DOHH2 (cell line): ENCODE results near the gene ARHGAP44.

Experiments used
- H3F3A ChIP-seq: fragments of 200-600 bp; sonication (generic), shearing (Covaris generic); 2 replicates; pipeline ENCODE4 v1.6.0; 2016; ENCODE audit warnings: antibody characterized with exemption, mild to moderate bottlenecking; ENCODE audit not compliant: control insufficient read depth, insufficient read depth
- H3K27ac ChIP-seq: fragments of 200-600 bp; sonication (generic); 2 replicates; pipeline ENCODE4 v1.5.1; 2014; ENCODE audit warnings: low read depth, mild to moderate bottlenecking, low read length, moderate library complexity
- H3K27me3 ChIP-seq: fragments of 200-600 bp; sonication (generic); 2 replicates; pipeline ENCODE4 v1.6.1; 2014; ENCODE audit warnings: mild to moderate bottlenecking, low read length, mixed read lengths; ENCODE audit not compliant: control insufficient read depth
- H3K36me3 ChIP-seq: fragments of 200-600 bp; sonication (generic); 2 replicates; pipeline ENCODE4 v1.6.1; 2014; ENCODE audit warnings: mild to moderate bottlenecking, low read length, moderate library complexity, mixed read lengths; ENCODE audit not compliant: control insufficient read depth
- H3K4me1 ChIP-seq: fragments of 200-600 bp; sonication (generic); 2 replicates; pipeline ENCODE4 v1.6.1; 2014; ENCODE audit warnings: mild to moderate bottlenecking, low read length, mixed read lengths; ENCODE audit not compliant: control insufficient read depth
- H3K4me2 ChIP-seq: fragments of 200-600 bp; sonication (generic); 2 replicates; pipeline ENCODE4 v1.6.0; 2014; ENCODE audit warnings: mild to moderate bottlenecking, low read length, moderate library complexity
- H3K4me3 ChIP-seq: fragments of 200-600 bp; sonication (generic); 2 replicates; pipeline ENCODE4 v1.5.1; 2014; ENCODE audit warnings: mild to moderate bottlenecking, low read length, mixed read lengths
- H3K79me2 ChIP-seq: fragments of 200-600 bp; sonication (generic); 2 replicates; pipeline ENCODE4 v1.6.1; 2014; ENCODE audit warnings: mild to moderate bottlenecking, low read length, mixed read lengths; ENCODE audit not compliant: control insufficient read depth
- H3K9me2 ChIP-seq: fragments of 200-600 bp; sonication (generic); replicated peaks from 2 replicates; pipeline ENCODE4 v1.6.1; 2014; ENCODE audit warnings: mild to moderate bottlenecking, low read length, mixed read lengths; ENCODE audit not compliant: control insufficient read depth
- H3K9me3 ChIP-seq: fragments of 200-600 bp; sonication (generic); 2 replicates; pipeline ENCODE4 v1.6.1; 2014; ENCODE audit warnings: antibody characterized with exemption, low read length, mixed read lengths; ENCODE audit not compliant: control insufficient read depth, insufficient read depth
- H4K20me1 ChIP-seq: fragments of 200-600 bp; sonication (generic); 2 replicates; pipeline ENCODE4 v1.6.0; 2014; ENCODE audit warnings: low read depth, mild to moderate bottlenecking, antibody characterized with exemption, low read length, moderate library complexity; ENCODE audit not compliant: control insufficient read depth, insufficient read depth
- EZH2phosphoT487 ChIP-seq: fragments of 200-600 bp; sonication (generic); IDR thresholded peaks from 2 replicates; pipeline ENCODE4 v1.6.1; 2017; ENCODE audit warnings: borderline replicate concordance, mild to moderate bottlenecking, antibody characterized with exemption, low read length, moderate library complexity, mixed read lengths
- TF ChIP-seq, protein P1 (sequence below): fragments of 200-600 bp; sonication (generic); IDR thresholded peaks from one replicate; pipeline ENCODE4 v1.5.1; 2014; ENCODE audit warnings: antibody characterized with exemption, mild to moderate bottlenecking, low read depth, low read length; ENCODE audit not compliant: poor library complexity, severe bottlenecking

The ARHGAP44 gene

DNA sequence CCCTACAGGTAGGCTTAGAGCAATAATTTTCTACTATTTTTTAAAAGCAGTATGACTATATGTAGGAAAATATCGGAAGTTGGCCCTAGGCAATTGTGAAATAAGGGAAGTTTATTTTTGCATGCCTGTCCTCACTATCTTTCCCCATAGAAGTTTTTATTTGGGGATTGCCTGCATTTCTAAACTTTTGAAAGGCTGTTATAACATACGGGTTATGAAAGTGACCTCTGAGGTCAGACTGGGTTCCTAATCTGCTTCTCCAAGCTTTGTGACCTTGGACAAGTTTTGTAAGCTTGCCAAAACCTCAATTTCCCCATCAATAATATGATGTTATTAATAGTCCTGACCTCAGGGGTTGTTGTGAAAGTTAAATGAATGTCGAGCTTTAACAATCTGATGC is 67.1 kb downstream of the ARHGAP44 start:
- no peaks in the 10 kb centered on the region for H3K4me1 ChIP-seq
- TF ChIP-seq, protein P1, sequence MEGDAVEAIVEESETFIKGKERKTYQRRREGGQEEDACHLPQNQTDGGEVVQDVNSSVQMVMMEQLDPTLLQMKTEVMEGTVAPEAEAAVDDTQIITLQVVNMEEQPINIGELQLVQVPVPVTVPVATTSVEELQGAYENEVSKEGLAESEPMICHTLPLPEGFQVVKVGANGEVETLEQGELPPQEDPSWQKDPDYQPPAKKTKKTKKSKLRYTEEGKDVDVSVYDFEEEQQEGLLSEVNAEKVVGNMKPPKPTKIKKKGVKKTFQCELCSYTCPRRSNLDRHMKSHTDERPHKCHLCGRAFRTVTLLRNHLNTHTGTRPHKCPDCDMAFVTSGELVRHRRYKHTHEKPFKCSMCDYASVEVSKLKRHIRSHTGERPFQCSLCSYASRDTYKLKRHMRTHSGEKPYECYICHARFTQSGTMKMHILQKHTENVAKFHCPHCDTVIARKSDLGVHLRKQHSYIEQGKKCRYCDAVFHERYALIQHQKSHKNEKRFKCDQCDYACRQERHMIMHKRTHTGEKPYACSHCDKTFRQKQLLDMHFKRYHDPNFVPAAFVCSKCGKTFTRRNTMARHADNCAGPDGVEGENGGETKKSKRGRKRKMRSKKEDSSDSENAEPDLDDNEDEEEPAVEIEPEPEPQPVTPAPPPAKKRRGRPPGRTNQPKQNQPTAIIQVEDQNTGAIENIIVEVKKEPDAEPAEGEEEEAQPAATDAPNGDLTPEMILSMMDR: no peak
- TF ChIP-seq EZH2phosphoT487: no peak
- no peak overlapping the region for H3K4me2 ChIP-seq

GRCh38 chr17:12857592-12857991 is 68.3 kb downstream of the ARHGAP44 start:
- no peak overlapping the region for H3K4me3 ChIP-seq
- no peaks in the 10 kb centered on the region for H3K4me1 ChIP-seq
- no peak overlapping the region for H3K27ac ChIP-seq
- no peaks in the 10 kb centered on the region for H3K9me2 ChIP-seq
- H3F3A ChIP-seq: no peaks in the 10 kb centered on the region
- H3K9me3 ChIP-seq: peaks cover 14% of the 10 kb centered on the region; the same call in 1 of the 2 replicates
- H3K36me3 ChIP-seq: no peaks in the 10 kb centered on the region
- no peaks in the 10 kb centered on the region for H3K79me2 ChIP-seq
- H4K20me1 ChIP-seq: no peaks in the 10 kb centered on the region
- no peaks in the 10 kb centered on the region for H3K27me3 ChIP-seq
- no peak for TF ChIP-seq EZH2phosphoT487
- TF ChIP-seq, protein P1: no peak
- H3K4me2 ChIP-seq: no peak overlapping the region

More for the DNA sequence above, 67.1 kb downstream of the ARHGAP44 start:
- H3K36me3 ChIP-seq: no peaks in the 10 kb centered on the region
- H3K9me2 ChIP-seq: no peaks in the 10 kb centered on the region
- H3F3A ChIP-seq: no peaks in the 10 kb centered on the region
- no peaks in the 10 kb centered on the region for H4K20me1 ChIP-seq
- H3K79me2 ChIP-seq: no peaks in the 10 kb centered on the region
- H3K27me3 ChIP-seq: no peaks in the 10 kb centered on the region
- peaks cover 14% of the 10 kb centered on the region; the same call in 1 of the 2 replicates for H3K9me3 ChIP-seq
- H3K27ac ChIP-seq: no peak overlapping the region
- H3K4me3 ChIP-seq: no peak overlapping the region

GRCh38 chr17:12859520-12859919 is 70.2 kb downstream of the ARHGAP44 start:
- H4K20me1 ChIP-seq: no peaks in the 10 kb centered on the region
- no peaks in the 10 kb centered on the region for H3K9me2 ChIP-seq
- TF ChIP-seq, protein P1: no peak
- TF ChIP-seq EZH2phosphoT487: no peak
- no peaks in the 10 kb centered on the region for H3K27me3 ChIP-seq
- H3K27ac ChIP-seq: no peak overlapping the region
- H3K79me2 ChIP-seq: no peaks in the 10 kb centered on the region
- H3K4me1 ChIP-seq: no peaks in the 10 kb centered on the region
- H3K4me2 ChIP-seq: no peak overlapping the region
- H3K9me3 ChIP-seq: peaks cover 17% of the 10 kb centered on the region; the same call in 1 of the 2 replicates
- no peaks in the 10 kb centered on the region for H3F3A ChIP-seq
- H3K36me3 ChIP-seq: no peaks in the 10 kb centered on the region
- H3K4me3 ChIP-seq: no peak overlapping the region
